Measurements from ENCODE around the gene PXT1. TPM values are rescaled to one million over a fixed set of nuclear protein-coding genes. Genes with fewer than 3 reads are reported as not detected.

Gene PXT1
- total RNA-seq, 2 experiments from 2014 or later = 0.35 TPM; not detected in 1

- Mint-ChIP-seq H3K4me3 (no peak overlapping the region), H3K9me3 (no peaks in the 10 kb centered on the region), H3K27me3 (peaks cover 6% of the 10 kb centered on the region), H3K36me3 (ENCODE audit: low read depth) (peaks cover 22% of the 10 kb centered on the region), H3K4me1 (peaks cover 23% of the 10 kb centered on the region), H3K27ac (no peak overlapping the region)
- ChIA-PET POLR2A (interaction anchor here (1.0 kb wide), 1 partner anchor 334 kb away, joined by 3 read pairs; no protein-coding TSS in a partner anchor), CTCF (interaction anchor here (1.2 to 4.0 kb wide), 6 partner anchors 16 to 334 kb away, joined by 3 to 21 read pairs (median 10); partner anchors contain the start of gene MAPK14)
- no peak for DNase-seq
Measured at GRCh38 chr6:36361071-36361470, 81.6 kb downstream of the PXT1 start.

DNA sequence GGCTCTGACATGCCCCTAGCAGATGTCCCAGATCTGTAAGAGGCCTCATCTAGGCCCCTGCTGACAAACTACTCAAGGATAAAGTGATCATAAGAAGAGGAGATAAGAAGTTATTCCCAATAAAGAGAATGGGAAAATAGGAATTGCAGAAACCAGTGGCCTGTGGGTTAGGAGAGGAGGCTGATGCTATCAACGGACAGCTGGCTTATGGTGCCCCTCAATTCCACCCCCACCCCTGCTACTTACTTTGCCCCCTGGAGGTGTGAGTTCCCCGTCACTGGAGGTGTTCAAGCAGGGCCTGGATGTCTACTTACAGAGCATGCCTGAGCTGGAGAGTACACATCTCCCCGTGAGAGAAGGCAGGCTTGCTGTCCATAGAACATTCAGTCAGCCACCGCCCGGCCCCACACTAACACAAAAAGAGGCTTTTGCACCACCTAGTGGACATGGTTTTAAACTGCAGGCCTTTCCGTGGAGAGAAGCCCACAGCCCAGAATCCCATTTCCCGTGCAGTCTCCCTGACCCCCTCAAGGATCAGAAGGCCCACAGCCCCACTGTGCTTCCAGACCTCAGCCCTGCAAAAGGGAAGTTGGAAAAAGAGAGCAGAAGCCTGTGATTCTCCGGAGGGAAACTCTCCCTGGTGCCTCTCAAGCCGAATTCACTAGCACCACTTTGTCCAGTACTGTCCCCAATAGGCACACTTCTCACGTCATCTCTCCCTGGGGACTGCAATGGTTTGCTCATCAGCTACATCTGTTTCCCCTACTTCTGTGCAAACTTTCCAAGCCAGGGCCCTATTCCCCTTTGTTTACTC, 82.2 kb downstream of the PXT1 start:
- Mint-ChIP-seq H3K27ac (no peak overlapping the region), H3K27me3 (peaks cover 6% of the 10 kb centered on the region), H3K4me1 (peaks cover 27% of the 10 kb centered on the region), H3K36me3 (ENCODE audit: low read depth) (peaks cover 21% of the 10 kb centered on the region), H3K4me3 (no peak overlapping the region), H3K9me3 (no peaks in the 10 kb centered on the region)
- POLR2A ChIA-PET = interaction anchor here (0.7 to 1.0 kb wide), 2 partner anchors 239 to 333 kb away, joined by 3 read pairs; no protein-coding TSS in a partner anchor
- peak; percentile 77 for DNase-seq
- CTCF ChIA-PET = interaction anchor here (0.6 to 4.0 kb wide), 9 partner anchors 19 to 349 kb away, joined by 3 to 21 read pairs (median 4); partner anchors contain the start of gene MAPK14

GRCh38 chr6:36358226-36358915, 84.3 kb downstream of the PXT1 start:
- no peaks in the 10 kb centered on the region for H3K9me3 Mint-ChIP-seq
- H3K4me3 Mint-ChIP-seq = no peak overlapping the region
- ChIA-PET CTCF (interaction anchor here (0.7 to 2.2 kb wide), 7 partner anchors 18 to 330 kb away, joined by 3 to 13 read pairs (median 4); partner anchors contain the start of gene MAPK14), POLR2A (interaction anchor here (1.1 kb wide), 1 partner anchor 19 kb away, joined by 3 read pairs; no protein-coding TSS in a partner anchor)
- H3K27ac Mint-ChIP-seq = no peak overlapping the region
- H3K27me3 Mint-ChIP-seq = peaks cover 10% of the 10 kb centered on the region
- no peak for DNase-seq
- peaks cover 18% of the 10 kb centered on the region for H3K4me1 Mint-ChIP-seq
- peaks cover 18% of the 10 kb centered on the region for H3K36me3 Mint-ChIP-seq (ENCODE audit: low read depth)

GRCh38 chr6:36357872-36358225, 84.8 kb downstream of the PXT1 start:
- H3K4me1 Mint-ChIP-seq = peaks cover 18% of the 10 kb centered on the region
- no peak overlapping the region for H3K4me3 Mint-ChIP-seq
- H3K27me3 Mint-ChIP-seq = peaks cover 15% of the 10 kb centered on the region
- ChIA-PET CTCF (interaction anchor here (0.7 to 2.2 kb wide), 7 partner anchors 17 to 330 kb away, joined by 3 to 13 read pairs (median 4); partner anchors contain the start of gene MAPK14), POLR2A (no interaction called here)
- H3K9me3 Mint-ChIP-seq = peaks cover 2% of the 10 kb centered on the region
- no peak for DNase-seq
- H3K36me3 Mint-ChIP-seq (ENCODE audit: low read depth) = peaks cover 14% of the 10 kb centered on the region
- H3K27ac Mint-ChIP-seq = no peak overlapping the region

- no peak for DNase-seq
- Mint-ChIP-seq H3K9me3 (peaks cover 4% of the 10 kb centered on the region), H3K4me1 (peaks cover 18% of the 10 kb centered on the region), H3K4me3 (no peak overlapping the region), H3K36me3 (ENCODE audit: low read depth) (peaks cover 10% of the 10 kb centered on the region), H3K27ac (no peak overlapping the region), H3K27me3 (peaks cover 15% of the 10 kb centered on the region)
- POLR2A ChIA-PET = interaction anchor here (1.4 kb wide), 1 partner anchor 9 kb away, joined by 3 read pairs; no protein-coding TSS in a partner anchor
- CTCF ChIA-PET = interaction anchor here (0.6 to 2.2 kb wide), 4 partner anchors 15 to 261 kb away, joined by 3 to 5 read pairs (median 4); no protein-coding TSS in a partner anchor
Measured at GRCh38 chr6:36355819-36356218, 86.8 kb downstream of the PXT1 start.

GRCh38 chr6:36353411-36353915, 89.2 kb downstream of the PXT1 start:
- ChIA-PET CTCF (interaction anchor here (1.4 to 1.5 kb wide), 2 partner anchors 13 to 51 kb away, joined by 4 to 9 read pairs; no protein-coding TSS in a partner anchor), POLR2A (no interaction called here)
- H3K4me3 Mint-ChIP-seq = no peak overlapping the region
- H3K27ac Mint-ChIP-seq = no peak overlapping the region
- H3K4me1 Mint-ChIP-seq = peaks cover 15% of the 10 kb centered on the region
- peaks cover 10% of the 10 kb centered on the region for H3K36me3 Mint-ChIP-seq (ENCODE audit: low read depth)
- H3K27me3 Mint-ChIP-seq = peaks cover 18% of the 10 kb centered on the region
- no peak for DNase-seq
- H3K9me3 Mint-ChIP-seq = peaks cover 4% of the 10 kb centered on the region

DNA sequence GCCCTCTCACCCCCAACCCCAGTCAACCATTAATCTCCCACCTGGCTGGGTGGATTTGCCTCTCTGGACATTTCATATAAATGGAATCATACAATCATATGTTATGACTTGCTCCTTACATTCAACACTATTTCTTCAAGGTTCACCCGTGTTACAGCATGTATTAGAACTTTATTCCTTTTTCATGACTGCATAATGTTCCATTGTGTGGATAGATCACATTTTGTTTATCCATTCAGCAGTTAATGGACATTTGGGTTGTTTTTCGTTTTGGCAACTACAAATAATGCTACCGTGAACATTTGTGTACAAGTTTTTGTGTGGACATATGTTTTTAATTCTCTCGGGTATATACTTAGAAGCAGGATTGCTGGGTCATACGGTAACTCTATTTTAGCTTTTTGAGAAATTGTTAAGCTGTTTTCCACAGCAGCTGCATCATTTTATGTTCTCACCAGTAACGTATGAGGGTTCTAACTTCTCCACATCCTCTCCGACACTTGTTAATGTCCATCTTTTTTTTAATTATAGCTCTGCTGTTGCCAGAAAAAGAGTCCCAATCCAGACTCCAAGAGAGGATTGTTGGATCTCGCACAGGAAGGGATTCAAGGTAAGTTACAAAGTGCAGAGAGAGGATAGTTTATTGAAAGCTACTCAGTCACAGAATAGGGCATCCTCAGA, 90.0 kb downstream of the PXT1 start:
- CTCF ChIA-PET = interaction anchor here (0.7 to 1.5 kb wide), 3 partner anchors 9 to 221 kb away, joined by 3 to 9 read pairs (median 3); no protein-coding TSS in a partner anchor

DNA sequence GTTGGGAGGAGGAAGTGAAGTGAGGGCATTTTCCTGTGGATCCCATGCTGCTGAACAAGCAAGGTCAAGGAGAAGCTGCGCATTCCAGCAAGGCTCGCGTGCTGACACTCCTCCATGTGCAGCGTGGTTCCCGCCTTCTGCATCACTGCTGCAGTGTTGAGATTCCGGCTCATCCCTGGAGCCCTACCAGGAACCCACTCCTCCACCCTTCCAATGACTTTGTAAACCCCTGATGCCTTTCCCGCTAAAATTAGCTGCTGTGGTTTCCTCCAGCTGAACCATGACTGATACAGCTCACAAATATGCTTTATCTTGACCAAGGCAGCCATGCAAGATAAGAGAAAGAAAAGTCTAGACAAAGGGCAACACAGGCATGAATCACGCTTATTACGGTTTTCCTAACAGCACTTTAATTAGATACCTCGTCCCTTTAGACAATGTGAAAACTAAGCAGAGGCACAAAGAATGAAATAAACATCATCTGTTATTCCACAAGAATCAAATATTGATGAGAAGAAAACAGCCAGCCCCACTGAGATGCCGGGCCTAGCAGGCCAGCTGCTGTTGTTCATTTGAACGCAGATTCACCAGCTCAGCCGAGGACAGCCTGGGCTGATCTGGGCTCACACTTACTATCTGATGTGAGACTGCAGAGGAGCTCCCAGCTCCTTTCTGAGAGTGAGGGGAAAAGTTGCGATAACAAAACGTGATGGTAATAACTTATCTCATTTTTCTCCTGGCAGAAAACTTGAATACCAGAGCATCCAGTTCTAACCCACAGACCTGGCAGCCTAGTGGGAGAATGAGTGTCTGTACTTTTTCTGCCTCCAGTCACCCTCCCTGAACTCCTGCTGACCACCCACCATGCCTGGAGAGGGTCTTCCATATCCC, 91.7 kb downstream of the PXT1 start:
- Mint-ChIP-seq H3K4me3 (no peak overlapping the region), H3K4me1 (peaks cover 5% of the 10 kb centered on the region), H3K9me3 (peaks cover 4% of the 10 kb centered on the region), H3K27ac (no peak overlapping the region), H3K27me3 (peaks cover 13% of the 10 kb centered on the region), H3K36me3 (ENCODE audit: low read depth) (peaks cover 10% of the 10 kb centered on the region)
- ChIA-PET POLR2A (no interaction called here), CTCF (interaction anchor here (1.8 kb wide), 1 partner anchor 10 kb away, joined by 6 read pairs; no protein-coding TSS in a partner anchor)
- DNase-seq = no peak

More for the DNA sequence above, 90.0 kb downstream of the PXT1 start:
- Mint-ChIP-seq H3K27me3 (peaks cover 16% of the 10 kb centered on the region), H3K36me3 (ENCODE audit: low read depth) (peaks cover 10% of the 10 kb centered on the region), H3K9me3 (peaks cover 4% of the 10 kb centered on the region), H3K4me1 (peaks cover 10% of the 10 kb centered on the region), H3K4me3 (no peak overlapping the region), H3K27ac (no peak overlapping the region)
- POLR2A ChIA-PET = no interaction called here
- DNase-seq = no peak

DNA sequence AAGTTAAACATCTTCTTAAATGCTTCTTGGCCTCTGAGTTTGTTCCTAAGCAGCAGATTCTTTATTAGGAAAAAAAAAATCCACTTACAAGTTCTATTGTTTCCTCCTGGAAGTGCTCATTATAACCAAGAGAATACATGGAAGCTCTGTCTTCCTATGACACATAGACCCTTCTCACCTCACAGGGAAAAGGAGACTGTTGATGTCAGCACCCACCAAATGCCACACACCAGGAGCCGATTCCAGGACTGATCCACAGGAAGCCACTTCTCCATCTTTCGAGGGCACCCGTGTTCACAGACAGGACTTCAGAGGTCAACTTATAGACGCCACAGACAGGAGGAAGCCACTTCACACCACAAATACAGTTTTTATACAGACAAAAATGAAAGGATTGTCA, 92.6 kb downstream of the PXT1 start:
- POLR2A ChIA-PET = no interaction called here
- Mint-ChIP-seq H3K4me1 (no peaks in the 10 kb centered on the region), H3K9me3 (peaks cover 4% of the 10 kb centered on the region), H3K27me3 (peaks cover 13% of the 10 kb centered on the region), H3K4me3 (no peak overlapping the region), H3K36me3 (ENCODE audit: low read depth) (peaks cover 4% of the 10 kb centered on the region), H3K27ac (no peak overlapping the region)
- no peak for DNase-seq
- CTCF ChIA-PET = interaction anchor here (1.8 kb wide), 1 partner anchor 9 kb away, joined by 6 read pairs; no protein-coding TSS in a partner anchor

- DNase-seq = no peak
- Mint-ChIP-seq H3K4me3 (no peak overlapping the region), H3K27me3 (peaks cover 13% of the 10 kb centered on the region), H3K9me3 (peaks cover 4% of the 10 kb centered on the region), H3K36me3 (ENCODE audit: low read depth) (peaks cover 4% of the 10 kb centered on the region), H3K4me1 (no peaks in the 10 kb centered on the region), H3K27ac (no peak overlapping the region)
- ChIA-PET POLR2A (no interaction called here), CTCF (interaction anchor here (1.1 to 1.8 kb wide), 2 partner anchors 8 to 11 kb away, joined by 3 to 6 read pairs; no protein-coding TSS in a partner anchor)
Measured at GRCh38 chr6:36349240-36349639, 93.4 kb downstream of the PXT1 start.

GRCh38 chr6:36347621-36348020, 95.0 kb downstream of the PXT1 start:
- no peaks in the 10 kb centered on the region for H3K9me3 Mint-ChIP-seq
- peaks cover 11% of the 10 kb centered on the region for H3K27me3 Mint-ChIP-seq
- H3K27ac Mint-ChIP-seq = no peak overlapping the region
- no peak overlapping the region for H3K4me3 Mint-ChIP-seq
- DNase-seq = no peak
- CTCF ChIA-PET = interaction anchor here (0.9 kb wide), 1 partner anchor 45 kb away, joined by 3 read pairs; no protein-coding TSS in a partner anchor
- no peaks in the 10 kb centered on the region for H3K36me3 Mint-ChIP-seq (ENCODE audit: low read depth)
- POLR2A ChIA-PET = no interaction called here
- H3K4me1 Mint-ChIP-seq = no peaks in the 10 kb centered on the region
